NT2/D1 (cell line): ENCODE data around the gene F2RL3.

ENCODE experiments used
- SUZ12 ChIP-seq: IDR thresholded peaks from 2 replicates; pipeline ENCODE4 v1.6.1; 2011; ENCODE audit not compliant: insufficient read length, insufficient read depth; ENCODE audit errors: extremely low read depth
- YY1 ChIP-seq: IDR thresholded peaks from 2 replicates; pipeline ENCODE4 v1.6.1; 2011; ENCODE audit not compliant: insufficient read length, insufficient read depth
- ZNF274 ChIP-seq: IDR thresholded peaks from 2 replicates; pipeline ENCODE4 v1.6.1; 2011; ENCODE audit warnings: mild to moderate bottlenecking, low read depth, low read length

- no peak for TF ChIP-seq YY1
- TF ChIP-seq SUZ12: no peak
- no peak for TF ChIP-seq ZNF274
Observed at GRCh38 chr19:16928916-16929315, 40.1 kb downstream of the F2RL3 start.
